Measurements from ENCODE around the gene MBLAC1.

The MBLAC1 gene

DNA sequence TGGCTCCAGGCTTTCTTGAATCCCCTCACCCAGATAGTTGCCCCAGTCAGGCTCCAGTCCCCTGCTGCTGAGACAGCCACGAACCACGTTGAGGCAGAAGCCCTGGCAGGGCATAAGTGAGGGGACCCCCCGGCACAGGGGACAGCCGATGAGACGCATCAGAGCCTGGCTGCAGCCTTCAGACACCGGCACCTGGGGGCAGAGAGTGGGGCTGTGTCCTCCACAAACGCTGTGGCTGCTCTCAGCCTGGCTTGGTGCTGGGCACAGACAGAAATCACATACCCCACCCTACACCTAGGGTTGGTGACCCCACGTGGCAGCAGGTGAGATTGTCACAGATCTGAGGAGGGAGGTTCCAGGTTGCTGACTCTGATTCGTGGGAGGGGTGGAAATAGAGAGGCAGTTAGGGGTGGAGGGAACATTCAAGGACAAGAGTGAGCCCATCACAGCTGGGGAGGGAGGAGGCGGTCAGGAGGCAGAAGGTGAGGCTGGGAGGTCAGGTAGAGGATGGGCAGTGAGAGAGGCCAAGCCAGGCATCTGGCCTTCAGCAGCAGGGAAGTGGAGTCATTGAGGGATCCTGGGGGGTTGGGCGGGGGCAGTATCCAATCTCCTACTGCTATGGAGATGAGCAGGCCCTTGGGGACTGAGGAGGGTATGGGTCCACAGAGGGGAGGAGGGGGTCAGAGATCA, 47.2 kb downstream of the MBLAC1 start:
- DNase-seq, result no peak

DNA sequence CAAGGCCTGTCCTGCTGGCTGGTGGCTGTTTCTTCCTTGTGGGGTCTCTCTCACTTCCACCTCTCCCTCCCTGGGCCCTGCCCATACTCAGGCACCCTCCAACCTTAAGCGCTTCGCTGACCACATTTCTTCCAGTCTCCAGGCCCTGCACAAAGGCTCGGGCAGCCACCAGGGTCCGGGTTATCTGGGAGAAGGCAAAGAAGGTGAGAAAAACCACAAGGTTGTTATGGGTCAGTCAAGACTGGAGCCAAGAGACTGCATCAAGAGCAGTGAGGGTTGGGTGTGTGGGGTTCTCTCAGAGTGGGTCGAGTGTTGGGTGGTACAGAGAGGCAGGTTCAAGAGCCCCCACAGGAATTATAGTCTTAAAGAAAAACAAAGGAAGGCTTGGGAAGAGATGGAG, 47.8 kb downstream of the MBLAC1 start:
- no peak for DNase-seq

DNA sequence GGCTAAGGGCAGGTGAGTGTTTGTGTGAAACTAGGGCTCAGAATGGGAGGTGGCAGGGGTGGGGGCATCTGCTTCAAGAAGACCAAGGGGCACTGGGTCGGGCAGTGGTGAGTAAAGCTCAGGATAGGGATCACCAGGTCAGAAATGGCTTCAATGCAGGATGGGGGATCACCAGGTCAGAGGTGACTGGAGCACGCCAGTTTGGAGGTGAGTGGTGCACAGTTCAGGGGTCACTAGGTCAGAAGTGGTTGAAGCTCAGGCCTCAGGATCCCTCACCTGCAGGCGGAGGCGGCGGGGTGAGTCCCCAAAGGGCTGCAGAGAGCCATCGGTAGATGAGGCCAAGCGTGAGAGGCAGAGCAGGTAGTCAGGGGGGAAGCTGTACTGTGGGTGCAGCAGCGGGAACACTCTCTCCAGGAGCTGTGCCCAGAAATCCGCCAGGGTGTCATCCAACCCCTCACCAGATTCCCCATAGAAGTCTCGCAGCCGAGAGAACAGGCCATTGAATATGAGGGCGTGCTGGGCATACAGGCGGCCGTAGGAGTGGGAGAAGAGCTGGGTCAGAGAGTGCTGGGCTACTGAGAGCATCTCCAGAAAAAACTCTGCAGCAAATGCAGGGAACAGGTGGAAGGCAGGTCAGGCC, 48.6 kb downstream of the MBLAC1 start:
- DNase-seq, result no peak

GRCh38 chr7:100176096-100177044, 49.6 kb downstream of the MBLAC1 start:
- DNase-seq, result no peak

GRCh38 chr7:100177045-100178001, 50.6 kb downstream of the MBLAC1 start, which contains the start of the genes GPC2 and STAG3:
TSS of gene GPC2 (minus strand) at chr7:100177381. CDS start at chr7:100177199, 182 bp downstream.
TSS of gene STAG3 (plus strand) at chr7:100177918. CDS start at chr7:100180557, 2,639 bp downstream.
- peak; percentile 95 for DNase-seq
